ENCODE measurements around the gene SLC25A23. TPM values are rescaled to one million over a fixed set of nuclear protein-coding genes. Genes with fewer than 3 reads are reported as not detected.

SLC25A23 gene
- total and polyA plus RNA-seq, 2 donors from 2014 or later: 69.2 to 76.6 TPM

- Histone ChIP-seq H3K9me3 (ENCODE audit: control insufficient read depth in 2 of 3, insufficient read depth in 1 of 3, low read length in 3 of 3) (no peaks in the 10 kb centered on the region), H3K9ac (ENCODE audit: low read length in 3 of 3) (no peak overlapping the region), H3K27ac (ENCODE audit: low read depth in 2 of 2, low read length in 2 of 2) (no peak overlapping the region), H3K4me1 (ENCODE audit: control insufficient read depth in 2 of 3, insufficient read depth in 2 of 3, low read depth in 1 of 3, low read length in 3 of 3) (peaks cover 0 to 4% (median 0%) of the 10 kb centered on the region in 3 donors), H3K4me3 (ENCODE audit: low read length in 3 of 3) (peak overlapping the region; percentile 20 to 52 (median 47)), H3K36me3 (ENCODE audit: control insufficient read depth in 2 of 3, insufficient read depth in 3 of 3, low read length in 3 of 3) (no peaks in the 10 kb centered on the region), H3K27me3 (ENCODE audit: control insufficient read depth, insufficient read depth, low read length) (peaks cover 2% of the 10 kb centered on the region)
- no peak for FAIRE-seq
- no peak for TF ChIP-seq CTCF (IDR thresholded peaks at IDR 0.05; ENCODE audit: borderline replicate concordance, extremely low read depth, insufficient read depth)
- intact Hi-C loops (cut with DNase I): no loop called here
- peak in 4 of 5 donors; percentile 38 to 81 (median 44) for DNase-seq
These were observed 15.9 kb upstream of the SLC25A23 start for GRCh38 chr19:6475321-6476108.

- H3K4me3 ChIP-seq (ENCODE audit: low read length in 3 of 3): no peak overlapping the region
- intact Hi-C loops (cut with DNase I): no loop called here
- H3K36me3 ChIP-seq (ENCODE audit: control insufficient read depth in 2 of 3, insufficient read depth in 3 of 3, low read length in 3 of 3): no peaks in the 10 kb centered on the region
- no peak overlapping the region for H3K27ac ChIP-seq (ENCODE audit: low read depth in 2 of 2, low read length in 2 of 2)
- no peaks in the 10 kb centered on the region for H3K9me3 ChIP-seq (ENCODE audit: control insufficient read depth in 2 of 3, insufficient read depth in 1 of 3, low read length in 3 of 3)
- no peak for TF ChIP-seq CTCF (IDR thresholded peaks at IDR 0.05; ENCODE audit: borderline replicate concordance, extremely low read depth, insufficient read depth)
- DNase-seq: no peak
- no peak overlapping the region for H3K9ac ChIP-seq (ENCODE audit: low read length in 3 of 3)
- H3K27me3 ChIP-seq (ENCODE audit: control insufficient read depth, insufficient read depth, low read length): peaks cover 2% of the 10 kb centered on the region
- H3K4me1 ChIP-seq (ENCODE audit: control insufficient read depth in 2 of 3, insufficient read depth in 2 of 3, low read depth in 1 of 3, low read length in 3 of 3): peaks cover 0 to 4% (median 0%) of the 10 kb centered on the region in 3 donors
- no peak for FAIRE-seq
These were observed 14.1 kb upstream of the SLC25A23 start for GRCh38 chr19:6473647-6474046.

- intact Hi-C loops (cut with DNase I): no loop called here
- Histone ChIP-seq H3K27me3 (ENCODE audit: control insufficient read depth, insufficient read depth, low read length) (peaks cover 2% of the 10 kb centered on the region), H3K27ac (ENCODE audit: low read depth in 2 of 2, low read length in 2 of 2) (no peak overlapping the region), H3K4me1 (ENCODE audit: control insufficient read depth in 2 of 3, insufficient read depth in 2 of 3, low read depth in 1 of 3, low read length in 3 of 3) (peaks cover 0 to 4% (median 0%) of the 10 kb centered on the region in 3 donors), H3K9me3 (ENCODE audit: control insufficient read depth in 2 of 3, insufficient read depth in 1 of 3, low read length in 3 of 3) (no peaks in the 10 kb centered on the region), H3K4me3 (ENCODE audit: low read length in 3 of 3) (no peak overlapping the region), H3K9ac (ENCODE audit: low read length in 3 of 3) (no peak overlapping the region), H3K36me3 (ENCODE audit: control insufficient read depth in 2 of 3, insufficient read depth in 3 of 3, low read length in 3 of 3) (peaks cover 0 to 4% (median 0%) of the 10 kb centered on the region in 3 donors)
- DNase-seq (no peak), FAIRE-seq (no peak)
- TF ChIP-seq CTCF (IDR thresholded peaks at IDR 0.05; ENCODE audit: borderline replicate concordance, extremely low read depth, insufficient read depth): no peak
These were observed 13.1 kb upstream of the SLC25A23 start for GRCh38 chr19:6472713-6473112.
